VCaP (cell line): Measurements from ENCODE around the gene GSTK1.

Experiments
- H3K27ac ChIP-seq: fragments of 450-650 bp; 2 replicates; pipeline ENCODE4 v1.5.1; 2017
- CTCF ChIP-seq: fragments of 450-650 bp; conservative IDR thresholded peaks from 2 replicates; pipeline ENCODE4 v1.5.1; 2017; ENCODE audit warnings: mild to moderate bottlenecking, moderate library complexity

The GSTK1 gene

GRCh38 chr7:143315776-143316175 is 52.5 kb downstream of the GSTK1 start, which contains the start of gene CLCN1:
TSS of gene CLCN1 (plus strand) at chr7:143316111. CDS start at chr7:143316213, 102 bp downstream.
- H3K27ac ChIP-seq = no peak within 1 kb of the TSS
- TF ChIP-seq CTCF = no peak

DNA sequence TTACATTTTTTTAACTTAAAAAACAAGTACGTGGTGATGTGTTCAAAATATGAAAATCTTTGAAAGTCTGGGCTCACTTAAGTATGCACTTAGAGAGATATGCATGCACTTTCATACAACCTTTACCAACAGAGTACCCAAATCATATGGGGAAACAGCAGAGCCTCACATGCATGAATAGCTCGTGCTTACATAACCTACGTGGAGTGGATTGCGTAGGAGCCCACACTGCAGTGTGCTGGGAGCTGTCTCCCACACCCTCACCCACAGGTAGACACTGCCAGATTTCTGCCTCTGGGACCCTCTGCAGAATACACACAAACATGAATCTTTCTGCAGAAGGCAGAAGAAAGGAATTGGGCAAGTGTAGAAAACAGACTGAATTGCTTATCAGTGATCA is 53.3 kb downstream of the GSTK1 start:
- no peak for TF ChIP-seq CTCF
- no peak overlapping the region for H3K27ac ChIP-seq

- no peak overlapping the region for H3K27ac ChIP-seq
- TF ChIP-seq CTCF = no peak
These were observed 55.4 kb downstream of the GSTK1 start for GRCh38 chr7:143318661-143319060.
